Panc1 (cell line): ENCODE measurements around the gene TJAP1. TPM values are rescaled to one million over a fixed set of nuclear protein-coding genes. Genes with fewer than 3 reads are reported as not detected.

Source experiments
- ATAC-seq: fragments of 200-7000 bp; cut with Tn5 transposase; 2 replicates; pipeline ENCODE4 v1.9.1; 2020; ENCODE audit warnings: mild to moderate bottlenecking, moderate library complexity
- BruUV-seq: library from RNA; stranded (reverse); fragments of 400-500 nt; replicated peaks from 2 replicates; lab custom pipeline; 2021; lab: Mats Ljungman, UMichigan
- CTCF ChIA-PET: fragments of 300-600 bp; sonication (Branson Sonifier 250); formaldehyde crosslinking; loops from one replicate; lab custom pipeline; 2022; ENCODE audit warnings: antibody characterized with exemption; lab: Charles Lee
- POLR2A ChIA-PET: fragments of 300-600 bp; sonication (Branson Sonifier 250); formaldehyde crosslinking; loops from one replicate; lab custom pipeline; 2022; ENCODE audit warnings: antibody characterized with exemption; lab: Charles Lee
- DNase-seq: peaks from one replicate; pipeline ENCODE4 v3.0.0-alpha.2; 2010; ENCODE audit warnings: low read depth, low spot score
- H3K27ac ChIP-seq: 2 replicates; pipeline ENCODE4 v1.5.1; 2011; ENCODE audit warnings: mild to moderate bottlenecking, low read length, inconsistent platforms
- H3K27me3 ChIP-seq: fragments of 200-500 bp; sonication (Bioruptor generic); 2 replicates; pipeline ENCODE4 v1.6.0; 2014; ENCODE audit warnings: low read length, inconsistent platforms; ENCODE audit not compliant: control insufficient read depth, insufficient read depth
- H3K36me3 ChIP-seq: fragments of 200-500 bp; sonication (Bioruptor generic); 2 replicates; pipeline ENCODE4 v1.5.1; 2014; ENCODE audit warnings: inconsistent platforms, mild to moderate bottlenecking, low read length, moderate library complexity; ENCODE audit not compliant: control insufficient read depth, insufficient read depth
- H3K4me1 ChIP-seq: 2 replicates; pipeline ENCODE4 v1.5.1; 2011; ENCODE audit warnings: inconsistent platforms, mild to moderate bottlenecking, low read length, moderate library complexity; ENCODE audit not compliant: control insufficient read depth, insufficient read depth
- H3K4me3 ChIP-seq, 2 experiments: 2 replicates each; pipeline ENCODE4 v1.5.1; 2011 to 2012; ENCODE audit warnings: low read depth in 2 of 2, low read length in 2 of 2, mild to moderate bottlenecking in 2 of 2, inconsistent platforms in 1 of 2, moderate library complexity in 1 of 2
- H3K9me3 ChIP-seq: fragments of 200-500 bp; sonication (Bioruptor generic); 2 replicates; pipeline ENCODE4 v1.5.1; 2014; ENCODE audit warnings: low read depth, mild to moderate bottlenecking, inconsistent platforms, low read length, moderate library complexity; ENCODE audit not compliant: control insufficient read depth, insufficient read depth
- POLR2AphosphoS5 ChIP-seq: IDR thresholded peaks from 2 replicates; pipeline ENCODE4 v1.6.1; 2012; ENCODE audit warnings: mild to moderate bottlenecking, low read depth, low read length, moderate library complexity
- REST ChIP-seq, 2 experiments: IDR thresholded peaks; 2 replicates each; pipeline ENCODE4 v1.6.1; 2011 to 2012; ENCODE audit warnings: low read depth in 2 of 2, control low read depth in 1 of 2, low read length in 1 of 2, mild to moderate bottlenecking in 1 of 2, moderate library complexity in 1 of 2; ENCODE audit not compliant: insufficient read depth in 1 of 2
- SIN3A ChIP-seq: IDR thresholded peaks from 2 replicates; pipeline ENCODE4 v1.6.1; 2012; ENCODE audit warnings: low read depth, mild to moderate bottlenecking, low read length, moderate library complexity, borderline replicate concordance; ENCODE audit not compliant: insufficient read depth
- TCF7L2 ChIP-seq: IDR thresholded peaks from 2 replicates; pipeline ENCODE4 v1.6.1; 2011; ENCODE audit warnings: mild to moderate bottlenecking, low read depth, low read length, inconsistent platforms
- in situ Hi-C: cut with HindIII; loops from 2 replicates; pipeline ENCODE4 v1.10.0; 2016; ENCODE audit warnings: low sequenced_read_pairs, low pct_unique_long_range_greater_than_20kb
- intact Hi-C: fragments of 100-400 bp; cut with micrococcal nuclease; formaldehyde crosslinking; loops from one replicate; pipeline ENCODE4 v1.10.0; 2022; ENCODE audit not compliant: unreplicated experiment
- total RNA-seq: library from RNA; stranded (reverse); gene quantifications from one replicate; pipeline ENCODE4 v1.2.1, GENCODE V29; 2021; ENCODE audit not compliant: unreplicated experiment
- TF ChIP-seq, protein P1 (sequence below): fragments of 450-650 bp; IDR thresholded peaks from 2 replicates; pipeline ENCODE4 v1.5.1; 2017; ENCODE audit warnings: mild to moderate bottlenecking

TJAP1 gene
- total RNA-seq, 1 experiment from 2014 or later = 42.7 TPM

- no TSS peak for BruUV-seq
- Histone ChIP-seq H3K27me3 (no peaks in the 10 kb centered on the region), H3K36me3 (no peaks in the 10 kb centered on the region), H3K4me1 (peaks cover 11% of the 10 kb centered on the region), H3K9me3 (no peaks in the 10 kb centered on the region), H3K27ac (no peak overlapping the region), H3K4me3 (no peak overlapping the region)
- intact Hi-C loops (loop anchor here (2.0 kb wide), 1 partner anchor 51 kb away; the partner anchor contains the start of gene DLK2), in situ Hi-C loops (no loop called here)
- no peak for TF ChIP-seq TCF7L2
- TF ChIP-seq, protein P1, sequence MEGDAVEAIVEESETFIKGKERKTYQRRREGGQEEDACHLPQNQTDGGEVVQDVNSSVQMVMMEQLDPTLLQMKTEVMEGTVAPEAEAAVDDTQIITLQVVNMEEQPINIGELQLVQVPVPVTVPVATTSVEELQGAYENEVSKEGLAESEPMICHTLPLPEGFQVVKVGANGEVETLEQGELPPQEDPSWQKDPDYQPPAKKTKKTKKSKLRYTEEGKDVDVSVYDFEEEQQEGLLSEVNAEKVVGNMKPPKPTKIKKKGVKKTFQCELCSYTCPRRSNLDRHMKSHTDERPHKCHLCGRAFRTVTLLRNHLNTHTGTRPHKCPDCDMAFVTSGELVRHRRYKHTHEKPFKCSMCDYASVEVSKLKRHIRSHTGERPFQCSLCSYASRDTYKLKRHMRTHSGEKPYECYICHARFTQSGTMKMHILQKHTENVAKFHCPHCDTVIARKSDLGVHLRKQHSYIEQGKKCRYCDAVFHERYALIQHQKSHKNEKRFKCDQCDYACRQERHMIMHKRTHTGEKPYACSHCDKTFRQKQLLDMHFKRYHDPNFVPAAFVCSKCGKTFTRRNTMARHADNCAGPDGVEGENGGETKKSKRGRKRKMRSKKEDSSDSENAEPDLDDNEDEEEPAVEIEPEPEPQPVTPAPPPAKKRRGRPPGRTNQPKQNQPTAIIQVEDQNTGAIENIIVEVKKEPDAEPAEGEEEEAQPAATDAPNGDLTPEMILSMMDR = peak; percentile 29
- ChIA-PET CTCF (interaction anchor here (0.6 to 1.9 kb wide), 4 partner anchors 28 to 354 kb away, joined by 3 to 16 read pairs (median 4); partner anchors contain the start of gene TJAP1), POLR2A (interaction anchor here (0.7 kb wide), 1 partner anchor 48 kb away, joined by 3 read pairs; no protein-coding TSS in a partner anchor)
- ATAC-seq = no peak
- DNase-seq = no peak
Measured at GRCh38 chr6:43505718-43506117, 28.3 kb downstream of the TJAP1 start.

DNA sequence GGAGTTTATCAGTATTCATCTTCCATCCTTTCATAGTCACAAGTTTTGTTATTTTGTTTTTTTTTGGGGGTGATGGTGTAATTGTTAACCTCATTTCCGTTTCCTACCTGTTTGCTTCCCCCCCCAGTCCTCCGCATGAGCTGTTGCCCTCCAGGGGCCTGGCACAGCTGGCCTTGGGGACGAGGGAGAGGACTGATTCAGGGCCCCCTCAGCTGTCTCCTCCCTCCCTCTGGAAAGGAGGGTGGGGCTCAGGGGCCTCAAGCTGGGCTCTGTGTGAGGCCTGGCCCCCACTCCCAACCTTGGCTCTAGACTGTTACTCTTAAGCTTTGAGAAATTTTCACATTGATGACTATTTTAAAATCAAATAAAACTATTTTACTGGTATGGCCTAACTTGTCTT, 28.8 kb downstream of the TJAP1 start:
- H3K4me3 ChIP-seq = no peak overlapping the region
- BruUV-seq = TSS peak; percentile 66
- in situ Hi-C loops (no loop called here), intact Hi-C loops (loop anchor here (2.0 kb wide), 1 partner anchor 51 kb away; the partner anchor contains the start of gene DLK2)
- DNase-seq = no peak
- no peak overlapping the region for H3K27ac ChIP-seq
- no peaks in the 10 kb centered on the region for H3K27me3 ChIP-seq
- TF ChIP-seq SIN3A = no peak
- TF ChIP-seq REST (IDR thresholded peaks at IDR 0.05; ENCODE audit: insufficient read depth in 1 of 2, low read depth in 2 of 2, low read length in 1 of 2) = no peak
- TF ChIP-seq, protein P1 = no peak
- no peak for TF ChIP-seq TCF7L2
- TF ChIP-seq POLR2AphosphoS5 = no peak
- ATAC-seq = no peak
- POLR2A ChIA-PET = interaction anchor here (0.7 kb wide), 1 partner anchor 49 kb away, joined by 3 read pairs; no protein-coding TSS in a partner anchor
- CTCF ChIA-PET = interaction anchor here (0.5 to 1.9 kb wide), 3 partner anchors 28 to 49 kb away, joined by 4 to 16 read pairs (median 6); partner anchors contain the start of gene TJAP1
- no peaks in the 10 kb centered on the region for H3K36me3 ChIP-seq
- peaks cover 14% of the 10 kb centered on the region for H3K4me1 ChIP-seq
- no peaks in the 10 kb centered on the region for H3K9me3 ChIP-seq
